ENCODE results near the gene DNM2. TPM values are rescaled to one million over a fixed set of nuclear protein-coding genes. Genes with fewer than 3 reads are reported as not detected.

DNM2 gene
- total and polyA plus RNA-seq, 2 of the 13 experiments (the other 11 are each of a cell fraction or from before 2014, with no cell fraction given) = 41.7 to 59.8 TPM

- TF ChIP-seq CENPBD1 (CRISPR knock-in tag; IDR thresholded peaks at IDR 0.05; ENCODE audit: borderline replicate concordance, low read depth) = no peak
- no peak for TF ChIP-seq FOXK1 (CRISPR knock-in tag; IDR thresholded peaks at IDR 0.05; ENCODE audit: borderline replicate concordance, low read depth)
- TF ChIP-seq TEAD2 (CRISPR knock-in tag; IDR thresholded peaks at IDR 0.05) = no peak
- TF ChIP-seq ZNF251 (CRISPR knock-in tag; IDR thresholded peaks at IDR 0.05) = no peak
- TF ChIP-seq MXD1 (CRISPR knock-in tag; IDR thresholded peaks at IDR 0.05) = no peak
- TF ChIP-seq ZFP62 (CRISPR knock-in tag; IDR thresholded peaks at IDR 0.05) = no peak
- no peak for TF ChIP-seq ATF4 (CRISPR knock-in tag; IDR thresholded peaks at IDR 0.05)
- TF ChIP-seq ZNF772 (CRISPR knock-in tag; IDR thresholded peaks at IDR 0.05) = no peak
- TF ChIP-seq ZNF619 (CRISPR knock-in tag; IDR thresholded peaks at IDR 0.05) = no peak
- TF ChIP-seq ZMYM2 (CRISPR knock-in tag; IDR thresholded peaks at IDR 0.05) = no peak
- 0 out of 2 replicates have a peak, but pooled peaks have one; percentile 14 for TF ChIP-seq HNF4A (CRISPR knock-in tag; IDR thresholded peaks at IDR 0.05)
- TF ChIP-seq ZNF18 (CRISPR knock-in tag; IDR thresholded peaks at IDR 0.05; ENCODE audit: insufficient replicate concordance) = peak; percentile 18
- no peak for TF ChIP-seq AFF4 (CRISPR knock-in tag; IDR thresholded peaks at IDR 0.05)
- no peak for TF ChIP-seq MYC (CRISPR knock-in tag; IDR thresholded peaks at IDR 0.05; ENCODE audit: borderline replicate concordance)
- no peak for TF ChIP-seq ZNF136 (CRISPR knock-in tag; IDR thresholded peaks at IDR 0.05; ENCODE audit: low read depth)
These were observed 51.9 kb downstream of the DNM2 start (continued) for GRCh38 chr19:10769533-10770491.

All from HepG2 (cell line).